ENCODE data around the gene CDIPT. TPM values are rescaled to one million over a fixed set of nuclear protein-coding genes. Genes with fewer than 3 reads are reported as not detected.

Gene CDIPT
- total and polyA plus RNA-seq, 2 of the 13 experiments (the other 11 are each of a cell fraction or from before 2014, with no cell fraction given) = 54.9 to 97.5 TPM

DNA sequence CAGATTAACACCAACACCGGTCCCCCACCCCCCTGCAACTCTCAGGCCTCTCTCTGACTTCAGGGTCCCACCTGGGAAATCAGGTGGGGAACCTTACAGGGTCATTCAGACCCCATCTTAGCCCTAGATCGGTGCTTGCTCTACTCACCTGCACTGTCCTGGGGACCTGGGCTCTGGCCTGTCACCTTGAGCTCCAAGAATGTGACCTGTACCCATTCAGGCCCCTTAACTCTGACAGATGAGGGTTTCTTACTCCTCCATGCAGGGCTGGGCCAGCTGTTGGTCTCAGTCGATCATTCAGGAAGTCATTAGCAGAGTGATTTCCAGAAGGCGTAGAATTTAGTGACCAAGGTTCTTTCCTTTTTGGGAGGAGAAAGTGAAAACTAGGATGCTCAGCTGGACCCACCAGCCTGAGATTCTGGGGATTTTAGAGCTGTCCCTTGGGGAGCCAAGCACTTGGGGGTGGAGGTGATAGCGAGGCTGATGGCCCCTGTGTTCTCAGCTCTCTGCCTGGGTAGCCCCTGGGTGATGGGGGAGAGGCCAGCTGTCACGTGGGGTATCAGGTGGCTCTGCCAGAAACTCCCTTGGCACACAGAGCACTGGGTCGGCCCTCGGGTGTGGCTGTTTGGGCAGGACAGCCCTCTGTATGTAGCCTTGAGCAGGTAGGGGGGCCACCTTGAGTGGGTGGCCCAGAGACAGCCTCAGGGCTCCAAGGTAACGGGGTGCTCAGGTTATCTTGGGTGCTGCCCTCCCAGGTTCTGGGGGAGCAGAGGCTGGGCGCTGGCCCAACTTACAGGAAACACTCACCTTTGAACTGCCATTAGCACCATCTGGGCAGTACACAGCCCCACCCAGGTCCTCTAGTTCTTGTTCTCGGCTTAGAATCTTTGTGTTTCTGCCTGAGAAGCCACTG lies 42.0 kb downstream of the CDIPT start (continued):
- TF ChIP-seq, protein P1, sequence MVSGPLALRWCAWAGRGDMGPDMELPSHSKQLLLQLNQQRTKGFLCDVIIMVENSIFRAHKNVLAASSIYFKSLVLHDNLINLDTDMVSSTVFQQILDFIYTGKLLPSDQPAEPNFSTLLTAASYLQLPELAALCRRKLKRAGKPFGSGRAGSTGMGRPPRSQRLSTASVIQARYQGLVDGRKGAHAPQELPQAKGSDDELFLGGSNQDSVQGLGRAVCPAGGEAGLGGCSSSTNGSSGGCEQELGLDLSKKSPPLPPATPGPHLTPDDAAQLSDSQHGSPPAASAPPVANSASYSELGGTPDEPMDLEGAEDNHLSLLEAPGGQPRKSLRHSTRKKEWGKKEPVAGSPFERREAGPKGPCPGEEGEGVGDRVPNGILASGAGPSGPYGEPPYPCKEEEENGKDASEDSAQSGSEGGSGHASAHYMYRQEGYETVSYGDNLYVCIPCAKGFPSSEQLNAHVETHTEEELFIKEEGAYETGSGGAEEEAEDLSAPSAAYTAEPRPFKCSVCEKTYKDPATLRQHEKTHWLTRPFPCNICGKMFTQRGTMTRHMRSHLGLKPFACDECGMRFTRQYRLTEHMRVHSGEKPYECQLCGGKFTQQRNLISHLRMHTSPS (CRISPR knock-in tag; IDR thresholded peaks at IDR 0.05; ENCODE audit: low read depth) = no peak; the same call in 1 of the 2 replicates
- TF ChIP-seq CAMTA2 (CRISPR knock-in tag; IDR thresholded peaks at IDR 0.05; ENCODE audit: borderline replicate concordance) (no peak), POLR2G (IDR thresholded peaks at IDR 0.05; ENCODE audit: low read depth, low read length) (peak; percentile 56), ATRX (CRISPR knock-in tag; IDR thresholded peaks at IDR 0.05; ENCODE audit: borderline replicate concordance) (no peak), ZNF644 (CRISPR knock-in tag; IDR thresholded peaks at IDR 0.05; ENCODE audit: low read depth) (no peak), CC2D1A (CRISPR knock-in tag; IDR thresholded peaks at IDR 0.05) (no peak), HOXD1 (CRISPR knock-in tag; IDR thresholded peaks at IDR 0.05) (no peak), ZFP62 (CRISPR knock-in tag; IDR thresholded peaks at IDR 0.05) (no peak), ZSCAN21 (CRISPR knock-in tag; IDR thresholded peaks at IDR 0.05; ENCODE audit: borderline replicate concordance) (peak; percentile 53; the same call in 1 of the 2 replicates), ZNF431 (CRISPR knock-in tag; IDR thresholded peaks at IDR 0.05; ENCODE audit: borderline replicate concordance, low read depth) (no peak)
- TF ChIP-seq, protein P2, sequence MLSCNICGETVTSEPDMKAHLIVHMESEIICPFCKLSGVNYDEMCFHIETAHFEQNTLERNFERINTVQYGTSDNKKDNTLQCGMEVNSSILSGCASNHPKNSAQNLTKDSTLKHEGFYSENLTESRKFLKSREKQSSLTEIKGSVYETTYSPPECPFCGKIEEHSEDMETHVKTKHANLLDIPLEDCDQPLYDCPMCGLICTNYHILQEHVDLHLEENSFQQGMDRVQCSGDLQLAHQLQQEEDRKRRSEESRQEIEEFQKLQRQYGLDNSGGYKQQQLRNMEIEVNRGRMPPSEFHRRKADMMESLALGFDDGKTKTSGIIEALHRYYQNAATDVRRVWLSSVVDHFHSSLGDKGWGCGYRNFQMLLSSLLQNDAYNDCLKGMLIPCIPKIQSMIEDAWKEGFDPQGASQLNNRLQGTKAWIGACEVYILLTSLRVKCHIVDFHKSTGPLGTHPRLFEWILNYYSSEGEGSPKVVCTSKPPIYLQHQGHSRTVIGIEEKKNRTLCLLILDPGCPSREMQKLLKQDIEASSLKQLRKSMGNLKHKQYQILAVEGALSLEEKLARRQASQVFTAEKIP (CRISPR knock-in tag; IDR thresholded peaks at IDR 0.05; ENCODE audit: borderline replicate concordance) = no peak
- TF ChIP-seq, protein P3, sequence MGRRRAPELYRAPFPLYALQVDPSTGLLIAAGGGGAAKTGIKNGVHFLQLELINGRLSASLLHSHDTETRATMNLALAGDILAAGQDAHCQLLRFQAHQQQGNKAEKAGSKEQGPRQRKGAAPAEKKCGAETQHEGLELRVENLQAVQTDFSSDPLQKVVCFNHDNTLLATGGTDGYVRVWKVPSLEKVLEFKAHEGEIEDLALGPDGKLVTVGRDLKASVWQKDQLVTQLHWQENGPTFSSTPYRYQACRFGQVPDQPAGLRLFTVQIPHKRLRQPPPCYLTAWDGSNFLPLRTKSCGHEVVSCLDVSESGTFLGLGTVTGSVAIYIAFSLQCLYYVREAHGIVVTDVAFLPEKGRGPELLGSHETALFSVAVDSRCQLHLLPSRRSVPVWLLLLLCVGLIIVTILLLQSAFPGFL (CRISPR knock-in tag; IDR thresholded peaks at IDR 0.05) = no peak
- TF ChIP-seq, protein P4, sequence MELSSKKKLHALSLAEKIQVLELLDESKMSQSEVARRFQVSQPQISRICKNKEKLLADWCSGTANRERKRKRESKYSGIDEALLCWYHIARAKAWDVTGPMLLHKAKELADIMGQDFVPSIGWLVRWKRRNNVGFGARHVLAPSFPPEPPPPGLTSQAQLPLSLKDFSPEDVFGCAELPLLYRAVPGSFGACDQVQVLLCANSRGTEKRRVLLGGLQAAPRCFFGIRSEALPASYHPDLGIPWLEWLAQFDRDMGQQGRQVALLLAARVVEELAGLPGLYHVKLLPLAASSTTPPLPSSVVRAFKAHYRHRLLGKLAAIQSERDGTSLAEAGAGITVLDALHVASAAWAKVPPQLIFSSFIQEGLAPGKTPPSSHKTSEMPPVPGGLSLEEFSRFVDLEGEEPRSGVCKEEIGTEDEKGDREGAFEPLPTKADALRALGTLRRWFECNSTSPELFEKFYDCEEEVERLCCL (CRISPR knock-in tag; IDR thresholded peaks at IDR 0.05; ENCODE audit: borderline replicate concordance) = no peak
- TF ChIP-seq, protein P5, sequence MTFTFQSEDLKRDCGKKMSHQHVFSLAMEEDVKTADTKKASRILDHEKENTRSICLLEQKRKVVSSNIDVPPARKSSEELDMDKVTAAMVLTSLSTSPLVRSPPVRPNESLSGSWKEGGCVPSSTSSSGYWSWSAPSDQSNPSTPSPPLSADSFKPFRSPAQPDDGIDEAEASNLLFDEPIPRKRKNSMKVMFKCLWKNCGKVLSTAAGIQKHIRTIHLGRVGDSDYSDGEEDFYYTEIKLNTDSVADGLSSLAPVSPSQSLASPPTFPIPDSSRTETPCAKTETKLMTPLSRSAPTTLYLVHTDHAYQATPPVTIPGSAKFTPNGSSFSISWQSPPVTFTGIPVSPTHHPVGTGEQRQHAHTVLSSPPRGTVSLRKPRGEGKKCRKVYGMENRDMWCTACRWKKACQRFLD (CRISPR knock-in tag; IDR thresholded peaks at IDR 0.05; ENCODE audit: borderline replicate concordance) = no peak
- TF ChIP-seq, protein P6, sequence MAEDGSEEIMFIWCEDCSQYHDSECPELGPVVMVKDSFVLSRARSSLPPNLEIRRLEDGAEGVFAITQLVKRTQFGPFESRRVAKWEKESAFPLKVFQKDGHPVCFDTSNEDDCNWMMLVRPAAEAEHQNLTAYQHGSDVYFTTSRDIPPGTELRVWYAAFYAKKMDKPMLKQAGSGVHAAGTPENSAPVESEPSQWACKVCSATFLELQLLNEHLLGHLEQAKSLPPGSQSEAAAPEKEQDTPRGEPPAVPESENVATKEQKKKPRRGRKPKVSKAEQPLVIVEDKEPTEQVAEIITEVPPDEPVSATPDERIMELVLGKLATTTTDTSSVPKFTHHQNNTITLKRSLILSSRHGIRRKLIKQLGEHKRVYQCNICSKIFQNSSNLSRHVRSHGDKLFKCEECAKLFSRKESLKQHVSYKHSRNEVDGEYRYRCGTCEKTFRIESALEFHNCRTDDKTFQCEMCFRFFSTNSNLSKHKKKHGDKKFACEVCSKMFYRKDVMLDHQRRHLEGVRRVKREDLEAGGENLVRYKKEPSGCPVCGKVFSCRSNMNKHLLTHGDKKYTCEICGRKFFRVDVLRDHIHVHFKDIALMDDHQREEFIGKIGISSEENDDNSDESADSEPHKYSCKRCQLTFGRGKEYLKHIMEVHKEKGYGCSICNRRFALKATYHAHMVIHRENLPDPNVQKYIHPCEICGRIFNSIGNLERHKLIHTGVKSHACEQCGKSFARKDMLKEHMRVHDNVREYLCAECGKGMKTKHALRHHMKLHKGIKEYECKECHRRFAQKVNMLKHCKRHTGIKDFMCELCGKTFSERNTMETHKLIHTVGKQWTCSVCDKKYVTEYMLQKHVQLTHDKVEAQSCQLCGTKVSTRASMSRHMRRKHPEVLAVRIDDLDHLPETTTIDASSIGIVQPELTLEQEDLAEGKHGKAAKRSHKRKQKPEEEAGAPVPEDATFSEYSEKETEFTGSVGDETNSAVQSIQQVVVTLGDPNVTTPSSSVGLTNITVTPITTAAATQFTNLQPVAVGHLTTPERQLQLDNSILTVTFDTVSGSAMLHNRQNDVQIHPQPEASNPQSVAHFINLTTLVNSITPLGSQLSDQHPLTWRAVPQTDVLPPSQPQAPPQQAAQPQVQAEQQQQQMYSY (CRISPR knock-in tag; IDR thresholded peaks at IDR 0.05) = 0 out of 2 replicates have a peak, but pooled peaks have one; percentile 16
